ENCODE data around the gene TTC21B.

The TTC21B gene

DNA sequence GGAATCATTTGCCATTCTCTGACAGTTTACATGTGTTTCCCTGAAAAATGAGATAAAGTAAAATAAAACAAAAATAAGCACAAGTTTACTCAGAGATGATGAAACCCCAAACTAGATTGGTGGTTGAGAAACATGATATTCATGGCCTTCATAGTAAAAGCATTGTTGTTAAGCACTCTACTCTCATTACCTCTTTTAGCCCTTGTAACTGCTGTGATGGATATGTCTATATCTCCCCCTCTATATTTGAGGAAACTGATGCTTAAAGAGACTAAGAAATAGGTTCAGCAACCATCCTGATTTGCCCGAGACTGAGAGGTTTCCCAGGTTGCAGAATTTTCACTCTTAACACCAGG is 125.7 kb downstream of the TTC21B start:
- peak; percentile 0 for DNase-seq

DNA sequence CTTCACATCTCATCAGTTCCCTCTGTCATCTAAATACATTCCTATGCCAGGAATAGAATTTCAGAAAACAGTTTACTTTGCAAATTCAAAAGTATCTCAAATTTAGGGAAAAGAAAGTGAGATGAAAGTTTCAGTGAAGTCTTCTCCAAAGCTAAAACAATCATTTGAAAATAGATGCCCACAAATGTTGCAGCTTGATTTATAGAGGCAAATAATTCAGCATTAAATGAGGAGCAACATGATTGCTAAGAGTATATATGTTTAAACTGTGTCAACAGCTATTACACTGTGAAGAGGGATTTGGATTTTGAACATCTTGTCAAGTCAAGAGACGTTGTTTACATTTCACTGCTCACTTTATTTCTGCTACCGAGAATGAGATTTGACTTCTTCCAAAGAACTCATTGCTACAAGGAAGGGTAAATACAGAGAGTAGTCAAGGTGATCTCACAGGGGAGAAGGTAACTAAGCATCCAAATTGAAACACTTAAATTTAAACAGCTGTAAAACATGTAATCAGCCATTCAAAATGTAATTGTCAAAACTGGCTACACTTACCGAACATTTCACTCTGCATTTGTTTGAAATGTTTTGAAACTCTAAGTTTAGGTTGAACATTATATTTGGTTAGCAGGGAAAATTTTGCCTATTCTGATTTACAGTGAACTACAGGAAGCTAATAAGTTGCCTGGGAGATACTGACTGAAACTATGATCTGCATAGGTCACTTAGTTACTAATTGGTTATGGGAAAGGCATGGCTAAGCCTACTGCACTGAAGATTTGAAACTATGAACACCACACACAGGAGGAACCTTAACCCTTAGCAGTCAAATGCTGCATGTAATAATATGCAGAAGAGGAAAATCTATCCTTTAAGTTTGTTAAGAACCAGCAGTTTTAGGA is 126.3 kb downstream of the TTC21B start:
- DNase-seq, result peak; percentile 38

DNA sequence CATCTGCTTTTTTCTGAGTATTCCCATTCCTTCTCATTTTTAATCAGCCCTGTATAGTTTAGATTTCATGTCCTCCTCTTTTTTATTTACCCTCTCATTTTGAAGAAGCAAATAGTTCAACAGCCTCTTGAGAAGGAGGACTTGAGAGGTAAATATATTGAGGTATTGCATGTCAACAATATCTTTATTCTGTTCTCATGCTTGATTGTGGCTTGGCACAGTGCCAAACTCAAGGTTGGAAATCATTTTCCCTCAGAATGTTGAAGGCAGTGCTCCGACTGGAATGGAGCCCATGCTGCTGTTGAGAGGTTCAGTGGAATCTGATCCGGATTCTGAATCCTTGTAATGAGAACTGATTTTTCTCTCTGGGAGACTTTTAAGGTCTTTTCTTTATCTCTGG is 128.5 kb downstream of the TTC21B start:
- DNase-seq, result peak; percentile 37

All from NCI-H1436 (cell line).